Right hindlimb (tissue), 1 donor: Measurements from ENCODE around the gene SPAG17.
A peak's percentile ranks its signal among the peaks of the same experiment; 100 is the strongest.
"Not testable (repeated sequence)": the region's sequence is repeated elsewhere in the genome, so short reads cannot be mapped to it uniquely, and the experiment has no call there.

ENCODE experiments used
- DNase-seq: peaks from one replicate; pipeline ENCODE4 v3.0.0-alpha.2; 2018

SPAG17 gene

GRCh38 chr1:117967477-117967876, 217.6 kb downstream of the SPAG17 start:
- peak; percentile 31 for DNase-seq

- DNase-seq, result no peak
Measured at GRCh38 chr1:117964290-117965038, 220.6 kb downstream of the SPAG17 start.

GRCh38 chr1:117959364-117959763, 225.7 kb downstream of the SPAG17 start:
- no peak for DNase-seq

DNA sequence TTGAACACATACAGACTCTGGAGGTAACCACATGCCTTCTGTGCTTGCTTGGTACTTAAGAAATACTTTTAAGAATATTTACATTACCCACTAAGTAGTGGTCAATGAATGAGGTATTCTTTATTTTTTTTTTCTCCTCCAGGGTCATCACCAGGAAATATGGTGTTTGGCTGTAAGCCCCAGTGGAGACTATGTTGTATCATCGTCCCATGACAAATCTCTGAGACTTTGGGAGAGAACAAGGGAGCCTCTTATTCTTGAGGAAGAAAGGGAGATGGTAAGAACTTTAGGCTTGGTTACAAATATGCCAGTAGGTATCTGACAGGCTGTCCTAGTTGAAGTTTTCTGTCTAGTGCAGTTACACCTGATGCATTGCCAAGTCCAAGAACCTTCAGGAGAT, 232.6 kb downstream of the SPAG17 start:
- no peak for DNase-seq

- DNase-seq, result no peak
Measured at GRCh38 chr1:117942293-117942692, 242.7 kb downstream of the SPAG17 start.

GRCh38 chr1:117933769-117934168, 251.3 kb downstream of the SPAG17 start:
- no peak for DNase-seq

DNA sequence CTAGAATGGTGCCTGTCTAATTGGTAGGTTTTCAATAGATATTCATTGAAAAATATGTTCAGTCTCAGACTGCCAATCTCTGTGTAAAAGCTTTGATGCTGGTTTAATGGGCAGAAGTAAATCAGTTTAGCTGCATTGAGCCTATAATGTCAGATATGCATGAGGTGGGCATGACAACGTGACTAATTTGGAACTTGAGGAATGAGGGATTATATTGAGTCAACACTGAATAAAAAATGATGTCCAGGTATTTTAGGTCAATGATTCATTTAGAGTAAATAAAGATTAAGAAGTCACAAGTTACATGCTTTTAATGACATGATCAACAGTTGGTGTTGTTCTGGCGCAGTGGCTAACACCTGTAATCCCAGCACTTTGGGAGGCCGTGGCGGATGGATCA, 252.5 kb downstream of the SPAG17 start:
- DNase-seq, result no peak

DNA sequence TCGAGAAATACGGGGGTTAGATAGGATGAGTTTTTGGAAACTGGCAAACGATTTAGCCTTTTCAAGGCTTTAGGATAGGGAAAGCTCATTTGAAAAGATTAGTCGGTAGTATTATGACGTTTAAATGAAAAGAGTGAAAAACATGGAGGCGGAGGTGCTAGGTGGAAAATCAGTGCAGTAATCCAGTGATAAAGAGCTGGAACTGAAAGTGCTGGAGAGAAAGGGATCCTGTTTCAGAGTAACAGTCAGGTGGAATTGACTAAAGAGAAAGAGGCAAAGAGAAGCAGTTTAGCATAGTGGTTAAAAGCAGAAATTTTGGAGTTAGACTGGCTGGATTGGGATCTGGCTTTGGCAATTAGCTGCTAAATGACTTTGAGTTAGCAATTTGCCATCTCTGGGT, 254.5 kb downstream of the SPAG17 start:
- no peak for DNase-seq

GRCh38 chr1:117930173-117930447, 254.9 kb downstream of the SPAG17 start:
- no peak for DNase-seq

DNA sequence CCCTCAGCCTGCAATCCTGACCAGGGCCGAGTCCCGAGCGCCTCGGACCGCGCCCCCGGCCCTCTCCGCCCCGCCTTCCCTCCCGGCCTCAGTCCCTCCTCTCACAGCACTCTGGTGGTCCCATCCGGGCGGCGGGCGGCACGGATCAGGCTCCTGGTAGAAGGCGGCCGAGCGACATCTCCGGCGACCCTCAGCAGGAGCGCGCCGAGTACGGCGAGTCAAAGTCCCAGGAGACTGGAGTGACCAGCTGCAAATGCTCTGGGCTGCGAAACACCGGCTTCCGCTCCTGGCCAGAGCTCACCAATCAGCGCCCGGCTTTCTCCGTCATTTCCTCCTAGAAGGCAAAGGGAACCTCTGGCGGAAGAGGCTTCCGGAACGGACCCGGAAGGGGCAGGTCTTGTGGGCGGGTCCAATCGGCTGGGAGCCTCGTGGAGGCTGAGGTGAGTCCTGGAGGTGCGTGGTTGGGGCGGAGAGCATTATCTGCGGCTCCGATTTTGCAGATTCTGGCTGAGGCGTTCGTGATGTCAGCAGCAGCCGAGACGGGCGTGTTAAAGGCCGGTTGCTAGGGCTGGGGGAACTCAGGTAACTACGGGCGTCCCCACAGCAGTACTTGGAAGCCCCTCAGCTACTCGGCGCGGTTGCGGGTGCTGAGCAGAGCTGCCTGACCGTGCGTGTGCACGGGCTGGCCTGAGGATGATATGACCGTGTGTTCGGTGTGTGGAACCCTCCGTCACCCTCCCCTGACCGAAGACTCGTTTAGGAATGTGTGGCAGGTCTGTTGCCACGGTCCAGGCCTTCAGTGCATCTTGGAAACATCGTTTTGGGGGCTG, 255.5 kb downstream of the SPAG17 start, which contains the start of the genes GDAP2 and WDR3:
Gene GDAP2, minus strand, starts transcription at position 279 of the 830 bp plus-strand sequence. CDS start 9,264 bp downstream, outside the sequence.
Gene WDR3, plus strand, starts transcription at position 397 of the 830 bp plus-strand sequence. CDS start 3,581 bp downstream, outside the sequence.
- peak; percentile 98 for DNase-seq

GRCh38 chr1:117928881-117929342, 256.1 kb downstream of the SPAG17 start:
- no peak for DNase-seq

DNA sequence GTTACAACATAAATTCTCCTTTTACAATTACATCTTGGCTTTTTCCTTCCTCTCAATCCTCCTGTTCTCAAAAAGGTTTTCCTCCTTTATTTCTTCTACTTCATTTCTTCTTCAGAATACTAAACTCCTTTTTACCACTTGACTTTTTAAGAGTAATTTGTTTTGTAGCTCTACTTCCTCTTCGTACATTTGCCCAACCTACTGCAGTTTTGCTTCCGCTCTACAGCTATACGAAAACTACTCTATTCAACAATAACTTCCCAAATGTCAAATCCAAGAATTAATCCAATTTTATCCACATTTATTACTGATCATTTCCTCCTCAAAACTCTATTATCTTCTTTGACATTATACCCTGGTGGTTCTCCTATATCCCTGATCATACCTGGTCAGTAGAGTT, 259.0 kb downstream of the SPAG17 start:
- DNase-seq, result no peak

DNA sequence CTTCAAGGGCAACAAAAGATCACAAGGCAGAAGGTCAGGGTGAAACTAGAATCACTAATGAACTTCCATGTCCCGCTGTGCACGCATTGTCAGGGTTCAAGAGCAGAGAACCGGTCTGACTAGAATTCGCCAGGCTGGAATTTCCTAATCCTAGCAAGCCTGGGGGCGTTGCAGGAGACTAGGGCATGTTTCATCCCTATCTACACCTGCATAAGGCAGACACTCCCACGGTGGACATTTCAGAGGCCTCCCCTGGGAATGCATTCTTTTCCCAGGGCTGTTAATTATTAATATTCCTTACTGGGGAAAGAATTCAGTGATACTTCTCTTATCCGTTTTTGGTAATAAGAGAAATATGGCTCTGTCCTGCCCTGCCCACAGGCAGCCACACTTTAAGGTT, 262.3 kb downstream of the SPAG17 start:
- DNase-seq, result not testable (repeated sequence)

GRCh38 chr1:117921991-117922390, 263.0 kb downstream of the SPAG17 start:
- DNase-seq, result no peak

DNA sequence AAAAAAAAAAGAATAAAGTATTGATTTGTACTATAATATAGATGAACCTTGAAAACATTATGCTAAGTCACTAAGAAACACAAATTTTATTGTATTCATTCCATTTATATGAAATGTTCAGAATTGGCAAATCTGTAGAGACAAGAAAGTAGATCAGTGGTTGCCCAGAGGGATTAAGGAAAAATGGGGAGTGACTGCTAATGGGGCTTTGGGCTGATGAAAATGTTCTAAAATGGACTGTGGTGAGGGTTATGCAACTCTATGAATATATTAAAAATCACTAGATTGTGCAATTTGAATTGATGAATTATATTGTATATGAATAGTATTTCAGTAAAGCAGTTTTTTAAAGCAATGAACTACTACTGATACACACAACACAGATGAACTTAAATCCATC, 265.7 kb downstream of the SPAG17 start:
- no peak for DNase-seq

- no peak for DNase-seq
Measured at GRCh38 chr1:117911051-117911450, 274.0 kb downstream of the SPAG17 start.

GRCh38 chr1:117905019-117905418, 280.0 kb downstream of the SPAG17 start:
- no peak for DNase-seq

DNA sequence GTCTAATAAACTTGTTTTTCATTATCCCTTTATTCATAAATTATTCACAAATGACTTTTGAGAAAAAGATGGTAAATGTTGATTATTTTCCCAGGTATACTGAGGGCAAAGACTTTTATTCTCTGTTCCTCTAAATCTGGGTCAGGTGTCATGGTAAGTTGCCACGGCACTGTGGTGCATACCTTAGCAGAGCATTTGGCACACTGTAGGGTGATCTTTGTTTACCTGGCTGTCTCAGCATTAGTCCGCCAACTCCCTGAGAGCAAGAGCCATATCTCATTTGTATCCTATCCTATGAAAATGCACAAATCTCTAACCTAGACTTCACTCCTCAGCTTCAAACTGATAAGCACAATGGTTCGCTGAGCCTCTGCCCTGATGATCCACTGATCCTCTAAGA, 280.5 kb downstream of the SPAG17 start:
- DNase-seq, result no peak
